ENCODE data around the gene BMPER. TPM values are rescaled to one million over a fixed set of nuclear protein-coding genes. Genes with fewer than 3 reads are reported as not detected.

BMPER gene
- total RNA-seq, 1 experiment from 2014 or later: 0.50 TPM

DNA sequence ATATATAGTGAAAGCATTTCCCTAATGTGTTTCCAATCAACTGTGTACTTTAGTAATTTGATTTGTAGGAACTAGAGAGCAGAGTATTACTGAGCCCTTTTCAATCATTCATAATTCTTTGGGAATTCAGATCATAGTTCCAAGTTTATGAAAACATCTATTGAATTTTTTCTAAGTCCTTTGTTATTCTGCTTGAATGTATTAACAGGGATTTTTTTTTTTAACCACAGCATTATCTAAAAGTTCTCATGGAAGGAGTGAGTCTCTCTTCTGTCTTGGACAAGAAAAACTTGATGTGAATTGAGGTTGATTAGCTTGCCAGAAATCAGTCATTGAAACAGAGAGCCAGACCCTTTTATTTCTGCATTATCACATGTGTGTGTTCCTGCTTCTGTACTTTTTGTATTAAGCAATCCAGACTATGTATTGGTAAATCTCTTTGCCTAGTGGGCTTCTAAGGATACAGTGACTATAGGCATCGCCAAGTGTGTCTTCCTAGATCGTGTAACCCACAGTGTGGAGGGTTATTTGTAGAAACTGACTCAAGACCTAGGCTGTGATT, 59.9 kb downstream of the BMPER start:
- intact Hi-C loops (cut with micrococcal nuclease; ENCODE audit: unreplicated experiment): no loop called here
- no peaks in the 10 kb centered on the region for H3K9me3 ChIP-seq (ENCODE audit: insufficient read depth, low read depth)
- CTCF ChIA-PET: no interaction called here
- TF ChIP-seq, protein P1, sequence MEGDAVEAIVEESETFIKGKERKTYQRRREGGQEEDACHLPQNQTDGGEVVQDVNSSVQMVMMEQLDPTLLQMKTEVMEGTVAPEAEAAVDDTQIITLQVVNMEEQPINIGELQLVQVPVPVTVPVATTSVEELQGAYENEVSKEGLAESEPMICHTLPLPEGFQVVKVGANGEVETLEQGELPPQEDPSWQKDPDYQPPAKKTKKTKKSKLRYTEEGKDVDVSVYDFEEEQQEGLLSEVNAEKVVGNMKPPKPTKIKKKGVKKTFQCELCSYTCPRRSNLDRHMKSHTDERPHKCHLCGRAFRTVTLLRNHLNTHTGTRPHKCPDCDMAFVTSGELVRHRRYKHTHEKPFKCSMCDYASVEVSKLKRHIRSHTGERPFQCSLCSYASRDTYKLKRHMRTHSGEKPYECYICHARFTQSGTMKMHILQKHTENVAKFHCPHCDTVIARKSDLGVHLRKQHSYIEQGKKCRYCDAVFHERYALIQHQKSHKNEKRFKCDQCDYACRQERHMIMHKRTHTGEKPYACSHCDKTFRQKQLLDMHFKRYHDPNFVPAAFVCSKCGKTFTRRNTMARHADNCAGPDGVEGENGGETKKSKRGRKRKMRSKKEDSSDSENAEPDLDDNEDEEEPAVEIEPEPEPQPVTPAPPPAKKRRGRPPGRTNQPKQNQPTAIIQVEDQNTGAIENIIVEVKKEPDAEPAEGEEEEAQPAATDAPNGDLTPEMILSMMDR (conservative IDR thresholded peaks at IDR 0.05): no peak
- TF ChIP-seq EZH2 (IDR thresholded peaks at IDR 0.05; ENCODE audit: low read depth): no peak
- no peaks in the 10 kb centered on the region for H4K20me1 ChIP-seq (ENCODE audit: insufficient read depth)
- no peak overlapping the region for H3K4me2 ChIP-seq
- POLR2A ChIA-PET (ENCODE audit: unreplicated experiment): no interaction called here
- H3K9me2 ChIP-seq (ENCODE audit: insufficient read depth): no peaks in the 10 kb centered on the region
- no peak overlapping the region for H3K27ac ChIP-seq
- no peaks in the 10 kb centered on the region for H3K79me2 ChIP-seq (ENCODE audit: low read depth)
- H3F3A ChIP-seq (ENCODE audit: insufficient read depth, low read depth): no peaks in the 10 kb centered on the region
- BruUV-seq (replicated peaks): no TSS peak
- no peaks in the 10 kb centered on the region for H3K36me3 ChIP-seq (ENCODE audit: low read depth)
- H2AFZ ChIP-seq: no peak overlapping the region
- H3K27me3 ChIP-seq (ENCODE audit: insufficient read depth, low read depth): no peaks in the 10 kb centered on the region
- H3K4me1 ChIP-seq (replicated peaks; ENCODE audit: insufficient read depth): no peaks in the 10 kb centered on the region
- no peak overlapping the region for H3K4me3 ChIP-seq
- peak in 1 of 2 experiments; percentile 30 for DNase-seq

DNA sequence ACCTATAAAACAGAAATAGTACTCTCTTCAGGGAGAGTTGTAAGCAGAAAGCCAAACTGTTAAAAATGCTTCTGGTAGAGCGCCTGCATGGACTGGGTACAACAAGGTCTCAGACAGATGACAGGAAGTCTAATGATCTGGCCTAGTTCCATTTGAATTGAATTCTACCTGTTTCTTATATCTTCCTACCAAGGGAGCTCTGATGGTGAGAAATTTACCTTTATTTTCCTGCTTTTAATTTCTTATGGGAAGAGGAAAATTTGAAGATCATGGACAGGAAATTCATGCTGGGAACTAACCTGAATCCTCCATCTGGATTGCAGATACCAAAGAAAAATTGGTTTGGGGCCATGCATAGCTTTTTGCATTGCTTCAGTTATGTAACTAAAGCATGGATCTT, 63.3 kb downstream of the BMPER start:
- POLR2A ChIA-PET (ENCODE audit: unreplicated experiment): no interaction called here
- Histone ChIP-seq H3K27ac (no peak overlapping the region), H3K9me3 (ENCODE audit: insufficient read depth, low read depth) (no peaks in the 10 kb centered on the region), H3K9me2 (ENCODE audit: insufficient read depth) (no peaks in the 10 kb centered on the region), H3F3A (ENCODE audit: insufficient read depth, low read depth) (no peaks in the 10 kb centered on the region), H3K27me3 (ENCODE audit: insufficient read depth, low read depth) (no peaks in the 10 kb centered on the region), H4K20me1 (ENCODE audit: insufficient read depth) (no peaks in the 10 kb centered on the region), H3K36me3 (ENCODE audit: low read depth) (no peaks in the 10 kb centered on the region), H3K4me3 (no peak overlapping the region), H3K79me2 (ENCODE audit: low read depth) (no peaks in the 10 kb centered on the region), H2AFZ (no peak overlapping the region), H3K4me2 (no peak overlapping the region), H3K4me1 (replicated peaks; ENCODE audit: insufficient read depth) (no peaks in the 10 kb centered on the region)
- TF ChIP-seq, protein P1 (conservative IDR thresholded peaks at IDR 0.05): no peak
- no peak for TF ChIP-seq EZH2 (IDR thresholded peaks at IDR 0.05; ENCODE audit: low read depth)
- intact Hi-C loops (cut with micrococcal nuclease; ENCODE audit: unreplicated experiment): no loop called here
- DNase-seq: peak in 1 of 2 experiments; percentile 20
- CTCF ChIA-PET: no interaction called here
- no TSS peak for BruUV-seq (replicated peaks)

DNA sequence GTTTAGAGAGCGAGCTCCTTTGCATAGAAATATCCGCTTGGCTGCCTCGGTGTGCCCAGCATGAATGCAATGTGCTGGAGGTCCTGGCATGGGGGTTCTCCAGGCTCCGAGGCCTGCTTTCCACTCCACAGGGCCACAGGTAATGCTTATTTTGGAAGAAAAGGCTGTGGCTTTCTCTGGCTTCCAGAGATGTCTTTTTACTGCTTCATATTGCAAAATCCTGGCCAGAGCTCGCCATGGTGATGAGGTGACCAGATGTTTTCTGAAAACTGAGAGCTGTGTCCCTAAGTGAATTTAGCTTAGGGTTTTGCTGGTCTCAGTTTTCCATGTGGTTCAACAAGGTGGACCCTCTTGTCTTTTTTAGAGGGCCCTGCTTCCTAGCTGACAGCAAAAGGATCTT, 65.2 kb downstream of the BMPER start:
- intact Hi-C loops (cut with micrococcal nuclease; ENCODE audit: unreplicated experiment): no loop called here
- CTCF ChIA-PET: no interaction called here
- Histone ChIP-seq H2AFZ (no peak overlapping the region), H3K4me2 (no peak overlapping the region), H3F3A (ENCODE audit: insufficient read depth, low read depth) (no peaks in the 10 kb centered on the region), H3K79me2 (ENCODE audit: low read depth) (no peaks in the 10 kb centered on the region), H4K20me1 (ENCODE audit: insufficient read depth) (no peaks in the 10 kb centered on the region), H3K27me3 (ENCODE audit: insufficient read depth, low read depth) (no peaks in the 10 kb centered on the region), H3K4me3 (no peak overlapping the region), H3K36me3 (ENCODE audit: low read depth) (no peaks in the 10 kb centered on the region), H3K4me1 (replicated peaks; ENCODE audit: insufficient read depth) (no peaks in the 10 kb centered on the region), H3K27ac (no peak overlapping the region), H3K9me2 (ENCODE audit: insufficient read depth) (no peaks in the 10 kb centered on the region), H3K9me3 (ENCODE audit: insufficient read depth, low read depth) (no peaks in the 10 kb centered on the region)
- no peak for TF ChIP-seq EZH2 (IDR thresholded peaks at IDR 0.05; ENCODE audit: low read depth)
- TF ChIP-seq, protein P1 (conservative IDR thresholded peaks at IDR 0.05): no peak
- peak in 1 of 2 experiments; percentile 21 for DNase-seq
- POLR2A ChIA-PET (ENCODE audit: unreplicated experiment): no interaction called here
- BruUV-seq (replicated peaks): no TSS peak
